HEK293 (cell line): ENCODE measurements around the gene BRCA1.

Experiments used
- GLIS1 ChIP-seq: fragments of 450-650 bp; formaldehyde crosslinking; IDR thresholded peaks from 2 replicates; pipeline ENCODE4 v1.5.1; 2016; ENCODE audit warnings: missing biosample characterization, missing genetic modification characterization
- GLIS2 ChIP-seq: fragments of 450-650 bp; formaldehyde crosslinking; IDR thresholded peaks from 2 replicates; pipeline ENCODE4 v1.5.1; 2016; ENCODE audit warnings: missing biosample characterization, missing genetic modification characterization
- KLF1 ChIP-seq: fragments of 450-650 bp; formaldehyde crosslinking; IDR thresholded peaks from 2 replicates; pipeline ENCODE4 v1.5.1; 2016; ENCODE audit warnings: missing biosample characterization, missing genetic modification characterization
- KLF10 ChIP-seq: fragments of 450-650 bp; IDR thresholded peaks from 2 replicates; pipeline ENCODE4 v1.5.1; 2018; ENCODE audit warnings: missing biosample characterization, mild to moderate bottlenecking, missing genetic modification characterization
- MZF1 ChIP-seq: fragments of 450-650 bp; formaldehyde crosslinking; IDR thresholded peaks from 2 replicates; pipeline ENCODE4 v1.5.1; 2017; ENCODE audit warnings: missing biosample characterization, missing genetic modification characterization, borderline replicate concordance
- RBAK ChIP-seq: fragments of 450-650 bp; formaldehyde crosslinking; IDR thresholded peaks from 2 replicates; pipeline ENCODE4 v1.5.1; 2016; ENCODE audit warnings: missing biosample characterization, missing genetic modification characterization
- SP3 ChIP-seq: fragments of 450-650 bp; formaldehyde crosslinking; IDR thresholded peaks from 2 replicates; pipeline ENCODE4 v1.5.1; 2016; ENCODE audit warnings: missing biosample characterization, missing genetic modification characterization
- WT1 ChIP-seq: fragments of 450-650 bp; formaldehyde crosslinking; IDR thresholded peaks from 2 replicates; pipeline ENCODE4 v1.5.1; 2016; ENCODE audit warnings: missing biosample characterization, missing genetic modification characterization
- ZBTB17 ChIP-seq: fragments of 450-650 bp; formaldehyde crosslinking; IDR thresholded peaks from 2 replicates; pipeline ENCODE4 v1.5.1; 2016; ENCODE audit warnings: missing biosample characterization, missing genetic modification characterization
- ZNF112 ChIP-seq: fragments of 450-650 bp; formaldehyde crosslinking; IDR thresholded peaks from 2 replicates; pipeline ENCODE4 v1.5.0; 2017; ENCODE audit warnings: missing biosample characterization, missing genetic modification characterization
- ZNF140 ChIP-seq: fragments of 450-650 bp; formaldehyde crosslinking; IDR thresholded peaks from 2 replicates; pipeline ENCODE4 v1.5.1; 2016; ENCODE audit warnings: missing biosample characterization, missing genetic modification characterization
- ZNF146 ChIP-seq: fragments of 450-650 bp; formaldehyde crosslinking; IDR thresholded peaks from 2 replicates; pipeline ENCODE4 v1.5.1; 2016; ENCODE audit warnings: missing biosample characterization, missing genetic modification characterization
- ZNF174 ChIP-seq: fragments of 450-650 bp; formaldehyde crosslinking; IDR thresholded peaks from 2 replicates; pipeline ENCODE4 v1.5.0; 2017; ENCODE audit warnings: missing biosample characterization, mild to moderate bottlenecking, missing genetic modification characterization
- ZNF223 ChIP-seq: fragments of 450-650 bp; formaldehyde crosslinking; IDR thresholded peaks from 2 replicates; pipeline ENCODE4 v1.5.1; 2016; ENCODE audit warnings: missing biosample characterization, missing genetic modification characterization
- ZNF24 ChIP-seq: fragments of 450-650 bp; formaldehyde crosslinking; IDR thresholded peaks from 2 replicates; pipeline ENCODE4 v1.5.1; 2016; ENCODE audit warnings: missing biosample characterization, missing genetic modification characterization
- ZNF354C ChIP-seq: fragments of 450-650 bp; formaldehyde crosslinking; IDR thresholded peaks from 2 replicates; pipeline ENCODE4 v1.5.1; 2016; ENCODE audit warnings: missing biosample characterization, missing genetic modification characterization, low read depth, borderline replicate concordance
- ZNF473 ChIP-seq: fragments of 450-650 bp; formaldehyde crosslinking; IDR thresholded peaks from 2 replicates; pipeline ENCODE4 v1.5.1; 2017; ENCODE audit warnings: missing biosample characterization, missing genetic modification characterization
- ZNF501 ChIP-seq: fragments of 450-650 bp; formaldehyde crosslinking; IDR thresholded peaks from 2 replicates; pipeline ENCODE4 v1.5.1; 2016; ENCODE audit warnings: missing biosample characterization, missing genetic modification characterization
- ZNF549 ChIP-seq: fragments of 450-650 bp; IDR thresholded peaks from 2 replicates; pipeline ENCODE4 v1.5.1; 2018; ENCODE audit warnings: missing biosample characterization, missing genetic modification characterization, mild to moderate bottlenecking, inconsistent platforms, moderate library complexity
- ZNF600 ChIP-seq: fragments of 450-650 bp; formaldehyde crosslinking; IDR thresholded peaks from 2 replicates; pipeline ENCODE4 v1.5.1; 2016; ENCODE audit warnings: missing biosample characterization, missing genetic modification characterization
- ZNF664 ChIP-seq: fragments of 450-650 bp; formaldehyde crosslinking; IDR thresholded peaks from 2 replicates; pipeline ENCODE4 v1.5.1; 2016; ENCODE audit warnings: missing biosample characterization, missing genetic modification characterization
- ZNF670 ChIP-seq: fragments of 450-650 bp; formaldehyde crosslinking; IDR thresholded peaks from 2 replicates; pipeline ENCODE4 v1.5.1; 2016; ENCODE audit warnings: missing biosample characterization, missing genetic modification characterization, low read depth
- ZNF677 ChIP-seq: fragments of 450-650 bp; IDR thresholded peaks from 2 replicates; pipeline ENCODE4 v1.5.0; 2018; ENCODE audit warnings: missing biosample characterization, mild to moderate bottlenecking, missing genetic modification characterization, moderate library complexity
- ZNF777 ChIP-seq: fragments of 450-650 bp; formaldehyde crosslinking; IDR thresholded peaks from 2 replicates; pipeline ENCODE4 v1.5.1; 2017; ENCODE audit warnings: missing biosample characterization, missing genetic modification characterization, borderline replicate concordance
- ZNF837 ChIP-seq: fragments of 450-650 bp; formaldehyde crosslinking; IDR thresholded peaks from 2 replicates; pipeline ENCODE4 v1.5.1; 2016; ENCODE audit warnings: missing biosample characterization, missing genetic modification characterization
- ZSCAN16 ChIP-seq: fragments of 450-650 bp; formaldehyde crosslinking; IDR thresholded peaks from 2 replicates; pipeline ENCODE4 v1.5.1; 2016; ENCODE audit warnings: missing biosample characterization, missing genetic modification characterization
- ZSCAN30 ChIP-seq: fragments of 450-650 bp; IDR thresholded peaks from 2 replicates; pipeline ENCODE4 v1.5.1; 2018; ENCODE audit warnings: missing biosample characterization, mild to moderate bottlenecking, missing genetic modification characterization, moderate library complexity
- TF ChIP-seq, protein P1 (sequence below): fragments of 450-650 bp; formaldehyde crosslinking; IDR thresholded peaks from 2 replicates; pipeline ENCODE4 v1.5.0; 2017; ENCODE audit warnings: missing biosample characterization, missing genetic modification characterization, borderline replicate concordance
- TF ChIP-seq, protein P2 (sequence below): fragments of 450-650 bp; formaldehyde crosslinking; IDR thresholded peaks from 2 replicates; pipeline ENCODE4 v1.5.1; 2016; ENCODE audit warnings: missing biosample characterization, missing genetic modification characterization
- TF ChIP-seq, protein P3 (sequence below): fragments of 450-650 bp; formaldehyde crosslinking; IDR thresholded peaks from 2 replicates; pipeline ENCODE4; 2016; ENCODE audit warnings: missing biosample characterization, missing genetic modification characterization
- TF ChIP-seq, protein P4 (sequence below): fragments of 450-650 bp; formaldehyde crosslinking; IDR thresholded peaks from 2 replicates; pipeline ENCODE4 v1.5.1; 2017; ENCODE audit warnings: missing biosample characterization, missing genetic modification characterization
- TF ChIP-seq, protein P5 (sequence below): fragments of 450-650 bp; formaldehyde crosslinking; IDR thresholded peaks from 2 replicates; pipeline ENCODE4 v1.5.1; 2016; ENCODE audit warnings: missing biosample characterization, missing genetic modification characterization

The BRCA1 gene

DNA sequence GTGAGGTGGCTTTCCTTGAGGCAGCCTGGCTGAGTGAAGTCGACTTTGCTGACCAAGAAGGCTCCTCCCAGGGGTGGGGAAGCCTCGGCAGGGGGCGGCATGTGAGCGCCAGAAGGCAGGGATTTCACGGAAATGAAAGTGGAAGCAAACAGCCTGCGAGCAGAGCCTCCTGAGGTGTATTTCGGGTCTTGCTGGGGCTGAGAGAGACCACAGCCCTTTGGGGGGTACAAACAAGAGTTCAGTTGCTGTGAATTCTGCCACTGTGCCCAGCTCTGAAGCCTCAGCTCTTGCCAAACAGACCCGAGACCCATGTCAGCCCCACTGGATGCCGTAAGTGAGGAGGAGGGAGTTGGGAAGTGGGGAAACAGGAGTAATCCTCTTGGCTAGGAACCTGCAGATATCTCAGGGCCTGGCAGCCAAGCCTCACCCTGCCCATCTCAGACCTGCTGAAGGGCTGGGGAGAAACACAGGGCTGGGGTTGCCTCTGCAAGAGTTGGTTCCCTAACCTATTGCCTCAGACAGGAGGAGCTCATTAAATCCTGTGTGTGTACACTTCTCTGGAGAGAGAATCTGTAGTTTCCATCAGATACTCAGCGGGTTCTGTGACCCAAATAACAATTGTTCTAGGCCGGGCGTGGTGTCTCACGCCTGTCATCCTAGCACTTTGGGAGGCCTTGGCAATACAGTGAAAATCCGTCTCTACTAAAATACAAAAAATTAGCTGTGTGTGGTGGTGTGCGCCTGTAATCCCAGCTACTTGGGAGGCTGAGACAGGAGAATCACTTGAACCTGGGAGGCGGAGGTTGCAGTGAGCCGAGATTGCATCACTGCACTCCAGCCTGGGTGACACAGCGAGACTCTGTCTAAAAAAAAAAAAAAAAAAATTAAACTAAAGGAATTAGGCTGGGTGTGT lies 118.3 kb downstream of the BRCA1 start, which contains the start of gene IFI35 (continued):
- TF ChIP-seq ZNF174 (tag by site-specific recombination) (no peak), ZNF670 (tag by site-specific recombination) (no peak), ZNF664 (tag by site-specific recombination) (no peak), ZNF600 (tag by site-specific recombination) (peak; percentile 59; the same call in 1 of the 2 replicates), ZSCAN30 (tag by site-specific recombination) (no peak), KLF10 (tag by site-specific recombination) (no peak), ZBTB17 (tag by site-specific recombination) (peak; percentile 59), SP3 (peak; percentile 62), ZNF146 (tag by site-specific recombination) (no peak), GLIS1 (tag by site-specific recombination) (peak; percentile 89), ZNF677 (tag by site-specific recombination) (no peak), ZNF501 (tag by site-specific recombination) (0 out of 2 replicates have a peak, but pooled peaks have one; percentile 26), GLIS2 (tag by site-specific recombination) (peak; percentile 80), ZNF777 (tag by site-specific recombination) (no peak), ZSCAN16 (tag by site-specific recombination) (peak; percentile 79), ZNF837 (tag by site-specific recombination) (no peak), ZNF473 (tag by site-specific recombination) (no peak), ZNF354C (no peak), WT1 (tag by site-specific recombination) (no peak), ZNF24 (tag by site-specific recombination) (0 out of 2 replicates have a peak, but pooled peaks have one; percentile 37), KLF1 (tag by site-specific recombination) (peak; percentile 34; the same call in 1 of the 2 replicates), ZNF549 (no peak), ZNF223 (tag by site-specific recombination) (no peak), ZNF140 (tag by site-specific recombination) (no peak), ZNF112 (no peak), RBAK (tag by site-specific recombination) (no peak), MZF1 (tag by site-specific recombination) (no peak)
- TF ChIP-seq, protein P1, sequence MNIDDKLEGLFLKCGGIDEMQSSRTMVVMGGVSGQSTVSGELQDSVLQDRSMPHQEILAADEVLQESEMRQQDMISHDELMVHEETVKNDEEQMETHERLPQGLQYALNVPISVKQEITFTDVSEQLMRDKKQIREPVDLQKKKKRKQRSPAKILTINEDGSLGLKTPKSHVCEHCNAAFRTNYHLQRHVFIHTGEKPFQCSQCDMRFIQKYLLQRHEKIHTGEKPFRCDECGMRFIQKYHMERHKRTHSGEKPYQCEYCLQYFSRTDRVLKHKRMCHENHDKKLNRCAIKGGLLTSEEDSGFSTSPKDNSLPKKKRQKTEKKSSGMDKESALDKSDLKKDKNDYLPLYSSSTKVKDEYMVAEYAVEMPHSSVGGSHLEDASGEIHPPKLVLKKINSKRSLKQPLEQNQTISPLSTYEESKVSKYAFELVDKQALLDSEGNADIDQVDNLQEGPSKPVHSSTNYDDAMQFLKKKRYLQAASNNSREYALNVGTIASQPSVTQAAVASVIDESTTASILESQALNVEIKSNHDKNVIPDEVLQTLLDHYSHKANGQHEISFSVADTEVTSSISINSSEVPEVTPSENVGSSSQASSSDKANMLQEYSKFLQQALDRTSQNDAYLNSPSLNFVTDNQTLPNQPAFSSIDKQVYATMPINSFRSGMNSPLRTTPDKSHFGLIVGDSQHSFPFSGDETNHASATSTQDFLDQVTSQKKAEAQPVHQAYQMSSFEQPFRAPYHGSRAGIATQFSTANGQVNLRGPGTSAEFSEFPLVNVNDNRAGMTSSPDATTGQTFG (tag by site-specific recombination): no peak
- TF ChIP-seq, protein P2, sequence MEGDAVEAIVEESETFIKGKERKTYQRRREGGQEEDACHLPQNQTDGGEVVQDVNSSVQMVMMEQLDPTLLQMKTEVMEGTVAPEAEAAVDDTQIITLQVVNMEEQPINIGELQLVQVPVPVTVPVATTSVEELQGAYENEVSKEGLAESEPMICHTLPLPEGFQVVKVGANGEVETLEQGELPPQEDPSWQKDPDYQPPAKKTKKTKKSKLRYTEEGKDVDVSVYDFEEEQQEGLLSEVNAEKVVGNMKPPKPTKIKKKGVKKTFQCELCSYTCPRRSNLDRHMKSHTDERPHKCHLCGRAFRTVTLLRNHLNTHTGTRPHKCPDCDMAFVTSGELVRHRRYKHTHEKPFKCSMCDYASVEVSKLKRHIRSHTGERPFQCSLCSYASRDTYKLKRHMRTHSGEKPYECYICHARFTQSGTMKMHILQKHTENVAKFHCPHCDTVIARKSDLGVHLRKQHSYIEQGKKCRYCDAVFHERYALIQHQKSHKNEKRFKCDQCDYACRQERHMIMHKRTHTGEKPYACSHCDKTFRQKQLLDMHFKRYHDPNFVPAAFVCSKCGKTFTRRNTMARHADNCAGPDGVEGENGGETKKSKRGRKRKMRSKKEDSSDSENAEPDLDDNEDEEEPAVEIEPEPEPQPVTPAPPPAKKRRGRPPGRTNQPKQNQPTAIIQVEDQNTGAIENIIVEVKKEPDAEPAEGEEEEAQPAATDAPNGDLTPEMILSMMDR: peak; percentile 76
- TF ChIP-seq, protein P3, sequence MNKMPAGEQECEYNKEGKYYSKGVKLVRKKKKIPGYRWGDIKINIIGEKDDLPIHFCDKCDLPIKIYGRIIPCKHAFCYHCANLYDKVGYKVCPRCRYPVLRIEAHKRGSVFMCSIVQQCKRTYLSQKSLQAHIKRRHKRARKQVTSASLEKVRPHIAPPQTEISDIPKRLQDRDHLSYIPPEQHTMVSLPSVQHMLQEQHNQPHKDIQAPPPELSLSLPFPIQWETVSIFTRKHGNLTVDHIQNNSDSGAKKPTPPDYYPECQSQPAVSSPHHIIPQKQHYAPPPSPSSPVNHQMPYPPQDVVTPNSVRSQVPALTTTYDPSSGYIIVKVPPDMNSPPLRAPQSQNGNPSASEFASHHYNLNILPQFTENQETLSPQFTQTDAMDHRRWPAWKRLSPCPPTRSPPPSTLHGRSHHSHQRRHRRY (tag by site-specific recombination): no peak
- TF ChIP-seq, protein P4, sequence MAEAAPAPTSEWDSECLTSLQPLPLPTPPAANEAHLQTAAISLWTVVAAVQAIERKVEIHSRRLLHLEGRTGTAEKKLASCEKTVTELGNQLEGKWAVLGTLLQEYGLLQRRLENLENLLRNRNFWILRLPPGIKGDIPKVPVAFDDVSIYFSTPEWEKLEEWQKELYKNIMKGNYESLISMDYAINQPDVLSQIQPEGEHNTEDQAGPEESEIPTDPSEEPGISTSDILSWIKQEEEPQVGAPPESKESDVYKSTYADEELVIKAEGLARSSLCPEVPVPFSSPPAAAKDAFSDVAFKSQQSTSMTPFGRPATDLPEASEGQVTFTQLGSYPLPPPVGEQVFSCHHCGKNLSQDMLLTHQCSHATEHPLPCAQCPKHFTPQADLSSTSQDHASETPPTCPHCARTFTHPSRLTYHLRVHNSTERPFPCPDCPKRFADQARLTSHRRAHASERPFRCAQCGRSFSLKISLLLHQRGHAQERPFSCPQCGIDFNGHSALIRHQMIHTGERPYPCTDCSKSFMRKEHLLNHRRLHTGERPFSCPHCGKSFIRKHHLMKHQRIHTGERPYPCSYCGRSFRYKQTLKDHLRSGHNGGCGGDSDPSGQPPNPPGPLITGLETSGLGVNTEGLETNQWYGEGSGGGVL (tag by site-specific recombination): no peak
- TF ChIP-seq, protein P5, sequence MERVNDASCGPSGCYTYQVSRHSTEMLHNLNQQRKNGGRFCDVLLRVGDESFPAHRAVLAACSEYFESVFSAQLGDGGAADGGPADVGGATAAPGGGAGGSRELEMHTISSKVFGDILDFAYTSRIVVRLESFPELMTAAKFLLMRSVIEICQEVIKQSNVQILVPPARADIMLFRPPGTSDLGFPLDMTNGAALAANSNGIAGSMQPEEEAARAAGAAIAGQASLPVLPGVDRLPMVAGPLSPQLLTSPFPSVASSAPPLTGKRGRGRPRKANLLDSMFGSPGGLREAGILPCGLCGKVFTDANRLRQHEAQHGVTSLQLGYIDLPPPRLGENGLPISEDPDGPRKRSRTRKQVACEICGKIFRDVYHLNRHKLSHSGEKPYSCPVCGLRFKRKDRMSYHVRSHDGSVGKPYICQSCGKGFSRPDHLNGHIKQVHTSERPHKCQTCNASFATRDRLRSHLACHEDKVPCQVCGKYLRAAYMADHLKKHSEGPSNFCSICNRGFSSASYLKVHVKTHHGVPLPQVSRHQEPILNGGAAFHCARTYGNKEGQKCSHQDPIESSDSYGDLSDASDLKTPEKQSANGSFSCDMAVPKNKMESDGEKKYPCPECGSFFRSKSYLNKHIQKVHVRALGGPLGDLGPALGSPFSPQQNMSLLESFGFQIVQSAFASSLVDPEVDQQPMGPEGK: peak; percentile 55; the same call in 1 of the 2 replicates
